Skeletal muscle tissue (tissue), 4 donors: ENCODE results near the gene SPATA25. TPM values are rescaled to one million over a fixed set of nuclear protein-coding genes. Genes with fewer than 3 reads are reported as not detected.

Source experiments
- H3K27ac ChIP-seq: one replicate; pipeline ENCODE4 v1.7.0; 2013; ENCODE audit warnings: mild to moderate bottlenecking, low read depth, low read length, inconsistent platforms
- H3K27me3 ChIP-seq, 3 donors: one replicate each; pipeline ENCODE4 v1.7.0; 2013; ENCODE audit warnings: low read length in 3 of 3; ENCODE audit not compliant: control insufficient read depth in 3 of 3, insufficient read depth in 3 of 3
- H3K36me3 ChIP-seq, 3 donors: one replicate each; pipeline ENCODE4 v1.7.0; 2013; ENCODE audit warnings: low read length in 3 of 3; ENCODE audit not compliant: control insufficient read depth in 3 of 3, insufficient read depth in 3 of 3
- H3K4me1 ChIP-seq, 3 donors: one replicate each; pipeline ENCODE4 v1.7.0; 2013; ENCODE audit warnings: low read length in 3 of 3, mild to moderate bottlenecking in 3 of 3; ENCODE audit not compliant: control insufficient read depth in 3 of 3, insufficient read depth in 3 of 3
- H3K4me3 ChIP-seq, 3 donors: one replicate each; pipeline ENCODE4 v1.7.0; 2013; ENCODE audit warnings: low read length in 3 of 3
- H3K9ac ChIP-seq, 3 donors: one replicate each; pipeline ENCODE4 v1.7.0; 2013; ENCODE audit warnings: low read length in 3 of 3, mild to moderate bottlenecking in 3 of 3, moderate library complexity in 2 of 3, low read depth in 1 of 3
- H3K9me3 ChIP-seq, 3 donors: one replicate each; pipeline ENCODE4 v1.7.0; 2013; ENCODE audit warnings: low read length in 3 of 3; ENCODE audit not compliant: control insufficient read depth in 3 of 3
- total RNA-seq: library from RNA; depleted of rRNA; stranded (reverse); fragments of >200 nt; gene quantifications from one replicate; pipeline ENCODE4 v1.2.3, GENCODE V29; 2014
- donor health status: Osteomylitis.

Gene SPATA25
- total RNA-seq, 1 donor from 2014 or later: 2.6 TPM

- Histone ChIP-seq H3K27ac (no peak overlapping the region), H3K9ac (no peak overlapping the region), H3K4me3 (no peak overlapping the region), H3K36me3 (peaks cover 18 to 34% (median 23%) of the 10 kb centered on the region in 3 donors), H3K27me3 (no peaks in the 10 kb centered on the region), H3K4me1 (peaks cover 28 to 35% (median 31%) of the 10 kb centered on the region in 3 donors), H3K9me3 (no peaks in the 10 kb centered on the region)
Observed at GRCh38 chr20:45853484-45853883, 33.9 kb downstream of the SPATA25 start.

DNA sequence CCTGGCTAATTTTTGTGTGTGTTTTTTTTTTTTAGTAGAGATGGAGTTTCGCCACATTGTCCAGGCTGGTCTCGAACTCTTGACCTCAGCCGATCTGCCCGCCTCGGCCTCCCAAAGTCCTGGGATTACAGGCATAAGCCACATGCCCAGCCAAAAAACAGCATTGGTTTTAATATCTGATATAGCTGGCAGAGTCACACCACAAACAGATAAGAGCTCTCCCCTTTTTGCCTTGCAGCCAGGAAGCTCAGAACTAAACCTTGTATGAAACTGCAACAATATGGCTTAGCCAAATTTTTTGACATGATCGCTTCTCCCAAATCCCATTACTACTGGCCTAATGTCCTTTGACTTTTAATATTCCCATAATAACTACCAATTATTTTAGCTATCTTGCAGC lies 35.1 kb downstream of the SPATA25 start:
- Histone ChIP-seq H3K27me3 (no peaks in the 10 kb centered on the region), H3K27ac (no peak overlapping the region), H3K36me3 (peaks cover 22 to 39% (median 26%) of the 10 kb centered on the region in 3 donors), H3K4me1 (peaks cover 22 to 25% (median 23%) of the 10 kb centered on the region in 3 donors), H3K9me3 (no peaks in the 10 kb centered on the region), H3K9ac (no peak overlapping the region), H3K4me3 (no peak overlapping the region)

GRCh38 chr20:45851501-45851900 lies 35.9 kb downstream of the SPATA25 start:
- Histone ChIP-seq H3K9ac (no peak overlapping the region), H3K9me3 (no peaks in the 10 kb centered on the region), H3K27me3 (no peaks in the 10 kb centered on the region), H3K27ac (no peak overlapping the region), H3K36me3 (peaks cover 27 to 46% (median 31%) of the 10 kb centered on the region in 3 donors), H3K4me3 (no peak overlapping the region), H3K4me1 (peaks cover 18 to 22% (median 19%) of the 10 kb centered on the region in 3 donors)

- Histone ChIP-seq H3K27ac (no peak overlapping the region), H3K9ac (no peak overlapping the region), H3K4me1 (peaks cover 13 to 17% (median 15%) of the 10 kb centered on the region in 3 donors), H3K9me3 (no peaks in the 10 kb centered on the region), H3K27me3 (no peaks in the 10 kb centered on the region), H3K4me3 (no peak overlapping the region), H3K36me3 (peaks cover 32 to 49% (median 36%) of the 10 kb centered on the region in 3 donors)
Observed at GRCh38 chr20:45850926-45851325, 36.5 kb downstream of the SPATA25 start.

- Histone ChIP-seq H3K27me3 (no peaks in the 10 kb centered on the region), H3K36me3 (peaks cover 36 to 52% (median 42%) of the 10 kb centered on the region in 3 donors), H3K27ac (no peak overlapping the region)
Observed at GRCh38 chr20:45850238-45850637, 37.2 kb downstream of the SPATA25 start.

DNA sequence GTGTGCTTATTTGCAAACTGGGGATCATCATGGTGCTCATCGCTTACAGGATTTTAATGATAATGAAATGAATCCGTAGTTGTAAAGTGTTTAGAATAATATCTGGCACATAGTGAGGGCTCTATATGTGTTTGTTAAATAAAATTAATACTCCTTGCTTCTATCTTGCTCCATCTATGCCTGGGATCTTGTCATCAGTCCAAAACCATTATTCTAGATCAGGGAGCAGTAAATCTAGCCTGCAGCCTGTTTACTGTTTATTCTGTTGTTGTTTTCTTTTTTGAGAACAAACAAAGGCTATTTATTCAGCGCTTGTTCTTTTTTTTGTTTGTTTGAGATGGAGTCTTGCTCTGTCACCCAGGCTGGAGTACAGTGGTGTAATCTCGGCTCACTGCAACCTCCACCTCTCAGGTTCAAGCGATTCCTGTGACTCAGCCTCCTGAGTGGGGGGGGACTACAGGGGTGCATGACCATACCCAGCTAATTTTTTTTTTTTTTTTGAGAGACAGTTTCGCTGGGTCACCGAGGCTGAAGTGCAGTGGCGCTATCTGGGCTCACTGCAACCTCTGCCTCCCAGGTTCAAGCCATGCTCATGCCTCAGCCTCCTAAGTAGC lies 38.3 kb downstream of the SPATA25 start:
- Histone ChIP-seq H3K27ac (no peak overlapping the region), H3K4me1 (peaks cover under 1 to 12% (median 7%) of the 10 kb centered on the region in 3 donors), H3K9ac (no peak overlapping the region), H3K4me3 (no peak overlapping the region), H3K9me3 (no peaks in the 10 kb centered on the region), H3K36me3 (peaks cover 39 to 54% (median 40%) of the 10 kb centered on the region in 3 donors), H3K27me3 (no peaks in the 10 kb centered on the region)

More at GRCh38 chr20:45850238-45850637, 37.2 kb downstream of the SPATA25 start:
- H3K9ac ChIP-seq: no peak overlapping the region
- H3K4me3 ChIP-seq: no peak overlapping the region
- peaks cover 8 to 18% (median 11%) of the 10 kb centered on the region in 3 donors for H3K4me1 ChIP-seq
- no peaks in the 10 kb centered on the region for H3K9me3 ChIP-seq

DNA sequence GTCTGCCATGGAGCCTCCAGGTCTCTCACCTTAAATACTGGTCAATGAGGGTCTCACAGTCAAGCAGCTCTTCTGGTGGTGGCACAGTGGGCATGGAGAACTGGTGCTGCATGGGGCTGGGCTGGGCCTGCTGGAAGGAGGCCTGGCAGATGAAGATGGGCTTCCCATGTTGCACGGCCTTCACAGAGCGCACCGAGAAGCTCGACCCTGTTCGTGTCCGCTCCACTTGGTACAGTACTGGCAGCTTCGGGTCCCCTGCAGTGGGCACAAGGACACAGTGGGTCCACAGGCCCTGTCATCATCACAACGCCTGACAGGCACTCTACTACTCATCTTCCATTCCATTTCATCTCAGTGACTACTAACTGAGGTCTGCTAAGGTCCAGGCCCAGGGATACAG lies 39.0 kb downstream of the SPATA25 start:
- no peak overlapping the region for H3K4me3 ChIP-seq
- no peaks in the 10 kb centered on the region for H3K9me3 ChIP-seq
- H3K4me1 ChIP-seq: peaks cover 7 to 18% (median 11%) of the 10 kb centered on the region in 3 donors
- H3K27ac ChIP-seq: no peak overlapping the region
- H3K36me3 ChIP-seq: peaks cover 46 to 54% (median 46%) of the 10 kb centered on the region in 3 donors
- H3K9ac ChIP-seq: no peak overlapping the region
- H3K27me3 ChIP-seq: no peaks in the 10 kb centered on the region

DNA sequence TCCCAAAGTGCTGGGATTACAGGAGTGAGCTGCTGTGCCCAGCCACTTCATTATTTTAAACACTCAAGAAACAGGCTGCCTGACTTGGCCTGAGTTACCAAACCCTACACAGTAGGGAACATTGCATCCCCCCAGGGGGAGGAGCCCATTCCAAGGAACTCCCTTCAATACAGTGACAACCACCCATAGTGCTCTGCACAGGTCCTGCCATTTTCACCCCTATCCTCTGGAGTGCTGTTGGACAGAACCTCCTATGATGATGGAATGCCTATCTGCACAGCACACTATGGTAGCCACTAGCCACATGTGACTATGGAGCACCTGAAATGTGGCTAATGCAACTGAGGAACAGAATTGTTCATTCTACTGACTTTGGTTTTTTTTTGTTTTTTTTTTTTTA lies 42.0 kb downstream of the SPATA25 start:
- H3K27ac ChIP-seq: no peak overlapping the region
- no peak overlapping the region for H3K9ac ChIP-seq
- no peaks in the 10 kb centered on the region for H3K9me3 ChIP-seq
- peaks cover 28 to 47% (median 35%) of the 10 kb centered on the region in 3 donors for H3K4me1 ChIP-seq
- H3K4me3 ChIP-seq: no peak overlapping the region
- no peaks in the 10 kb centered on the region for H3K27me3 ChIP-seq
- H3K36me3 ChIP-seq: peaks cover 54 to 66% (median 56%) of the 10 kb centered on the region in 3 donors

DNA sequence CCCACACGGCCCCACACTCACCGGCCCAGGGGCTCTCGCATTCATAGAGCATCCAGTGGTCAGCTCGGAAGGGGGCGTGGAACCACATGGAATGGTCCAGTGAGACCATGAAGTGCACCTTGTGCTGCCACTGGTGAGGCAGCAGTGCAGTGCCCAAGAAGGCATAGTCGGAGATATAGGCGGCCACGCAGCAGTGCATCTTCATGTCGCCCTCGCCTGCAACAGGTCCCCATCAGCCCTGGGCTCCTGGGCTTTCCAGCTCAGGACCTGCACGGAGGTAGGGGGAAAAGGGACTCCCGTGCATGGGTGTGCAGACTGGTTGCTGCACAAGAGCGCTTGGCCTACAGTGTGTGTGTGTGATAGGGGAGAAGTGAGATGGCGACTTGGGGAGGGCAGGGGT lies 43.9 kb downstream of the SPATA25 start:
- Histone ChIP-seq H3K27ac (peak overlapping the region; percentile 58), H3K4me1 (peaks cover 28 to 47% (median 35%) of the 10 kb centered on the region in 3 donors), H3K9ac (peak overlapping the region in 1 of 3 donors; percentile 50), H3K4me3 (no peak overlapping the region), H3K27me3 (no peaks in the 10 kb centered on the region), H3K9me3 (no peaks in the 10 kb centered on the region), H3K36me3 (peaks cover 60 to 62% (median 61%) of the 10 kb centered on the region in 3 donors)

DNA sequence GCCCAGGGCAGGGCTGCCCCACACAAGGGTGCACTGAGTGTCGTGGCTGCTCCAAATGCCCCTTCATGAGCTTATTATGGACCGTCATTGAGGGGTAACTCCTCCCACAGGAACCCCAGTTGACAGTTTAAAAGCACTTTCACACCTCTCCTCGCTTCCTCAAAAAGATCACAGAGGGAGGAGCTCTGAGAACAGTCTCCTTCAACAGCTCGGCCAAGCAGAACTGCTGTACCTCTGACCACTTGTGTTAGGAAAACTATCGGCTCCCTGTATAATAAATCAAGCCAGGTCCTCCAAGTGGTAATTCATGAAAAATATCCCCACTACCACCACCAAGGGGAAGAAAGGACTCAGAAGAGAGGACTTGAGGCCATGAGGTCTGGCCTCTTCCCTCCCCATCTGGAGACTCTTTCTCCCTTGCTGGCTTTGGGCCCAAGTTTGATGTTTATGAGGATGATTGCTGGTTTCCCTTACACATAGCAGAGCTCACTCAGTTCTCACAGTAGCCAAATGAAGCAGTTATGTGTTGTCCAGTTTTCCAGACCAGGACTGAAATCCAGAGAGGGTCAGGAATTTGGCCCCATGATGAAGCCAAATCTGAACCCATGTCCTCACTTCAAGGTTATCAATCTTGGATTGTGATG lies 45.1 kb downstream of the SPATA25 start:
- Histone ChIP-seq H3K9me3 (no peaks in the 10 kb centered on the region), H3K27me3 (no peaks in the 10 kb centered on the region), H3K27ac (peak overlapping the region; percentile 58), H3K4me3 (no peak overlapping the region), H3K4me1 (peaks cover 28 to 46% (median 35%) of the 10 kb centered on the region in 3 donors), H3K9ac (peak overlapping the region in 2 of 3 donors; percentile 57), H3K36me3 (peaks cover 55 to 60% (median 58%) of the 10 kb centered on the region in 3 donors)
